Inflammatory macrophage treated with lipopolysaccharide for 1 hour (primary cell): Measurements from ENCODE around the gene CMTM7.
A peak's percentile ranks its signal among the peaks of the same experiment; 100 is the strongest.

Source experiments
- DNase-seq, 2 donors: peaks; one replicate each; pipeline ENCODE4 v3.0.0-alpha.2; 2020 to 2022

CMTM7 gene

GRCh38 chr3:32391643-32392535 lies at the start of gene CMTM7:
Gene CMTM7, plus strand, starts transcription at chr3:32391853. Its CDS starts 54 bp downstream, at chr3:32391907.
- DNase-seq: peak; percentile 67 to 68

- DNase-seq: no peak
Measured at GRCh38 chr3:32347343-32348125, 44.1 kb upstream of the CMTM7 start.

GRCh38 chr3:32349184-32349583 lies 42.5 kb upstream of the CMTM7 start:
- DNase-seq: no peak

- no peak for DNase-seq
Measured at GRCh38 chr3:32352563-32352962, 39.1 kb upstream of the CMTM7 start.

- DNase-seq: no peak
Measured at GRCh38 chr3:32353351-32353750, 38.3 kb upstream of the CMTM7 start.

GRCh38 chr3:32354362-32354778 lies 37.3 kb upstream of the CMTM7 start:
- DNase-seq: no peak

- no peak for DNase-seq
Measured at GRCh38 chr3:32355751-32356291, 35.8 kb upstream of the CMTM7 start.

GRCh38 chr3:32359766-32360492 lies 31.7 kb upstream of the CMTM7 start:
- DNase-seq: no peak

- no peak for DNase-seq
Measured at GRCh38 chr3:32360493-32360827, 31.2 kb upstream of the CMTM7 start.

- no peak for DNase-seq
Measured at GRCh38 chr3:32366638-32367397, 24.8 kb upstream of the CMTM7 start.

GRCh38 chr3:32367442-32367841 lies 24.2 kb upstream of the CMTM7 start:
- no peak for DNase-seq

GRCh38 chr3:32371461-32372212 lies 20.0 kb upstream of the CMTM7 start:
- DNase-seq: no peak

GRCh38 chr3:32372213-32372490 lies 19.5 kb upstream of the CMTM7 start:
- no peak for DNase-seq

GRCh38 chr3:32373276-32373675 lies 18.4 kb upstream of the CMTM7 start:
- no peak for DNase-seq

- no peak for DNase-seq
Measured at GRCh38 chr3:32373844-32374243, 17.8 kb upstream of the CMTM7 start.

- DNase-seq: peak; percentile 56 to 98
Measured at GRCh38 chr3:32374788-32375595, 16.7 kb upstream of the CMTM7 start.

- peak in 1 of 2 donors; percentile 56 for DNase-seq
Measured at GRCh38 chr3:32375596-32375930, 16.1 kb upstream of the CMTM7 start.

- DNase-seq: no peak
Measured at GRCh38 chr3:32376115-32376514, 15.5 kb upstream of the CMTM7 start.

GRCh38 chr3:32379831-32380500 lies 11.7 kb upstream of the CMTM7 start:
- DNase-seq: peak in 1 of 2 donors; percentile 43

- DNase-seq: no peak
Measured at GRCh38 chr3:32381922-32382321, 9.7 kb upstream of the CMTM7 start.
